GM12874 (cell line): ENCODE data around the gene DMXL2.

ENCODE experiments used
- CTCF ChIP-seq: IDR thresholded peaks from 2 replicates; pipeline ENCODE4 v1.5.1; 2011; ENCODE audit warnings: low read depth, mild to moderate bottlenecking, control low read depth, low read length, moderate library complexity; ENCODE audit not compliant: insufficient read depth

Gene DMXL2

DNA sequence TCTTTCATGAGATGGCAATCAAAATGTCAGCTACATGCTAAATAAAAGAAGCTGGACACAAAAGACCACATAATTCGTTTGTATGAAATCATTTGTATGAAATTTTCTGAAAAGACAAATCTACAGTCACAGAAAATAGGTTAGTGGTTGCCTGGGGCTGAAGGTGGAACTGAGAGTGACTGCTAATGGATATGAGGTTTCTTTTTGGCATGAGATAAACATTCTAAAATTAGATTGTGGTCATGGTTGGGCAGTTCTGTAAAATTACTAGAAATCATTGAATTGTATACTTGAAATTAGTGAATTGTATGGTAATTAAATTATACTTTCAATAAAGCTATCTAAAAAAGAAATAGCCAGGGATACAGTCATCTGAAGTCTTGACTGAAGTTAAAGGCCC is 2.7 kb upstream of the DMXL2 start:
- no peak for TF ChIP-seq CTCF

GRCh38 chr15:51624022-51624421 is 1.5 kb upstream of the DMXL2 start:
- TF ChIP-seq CTCF, result no peak

DNA sequence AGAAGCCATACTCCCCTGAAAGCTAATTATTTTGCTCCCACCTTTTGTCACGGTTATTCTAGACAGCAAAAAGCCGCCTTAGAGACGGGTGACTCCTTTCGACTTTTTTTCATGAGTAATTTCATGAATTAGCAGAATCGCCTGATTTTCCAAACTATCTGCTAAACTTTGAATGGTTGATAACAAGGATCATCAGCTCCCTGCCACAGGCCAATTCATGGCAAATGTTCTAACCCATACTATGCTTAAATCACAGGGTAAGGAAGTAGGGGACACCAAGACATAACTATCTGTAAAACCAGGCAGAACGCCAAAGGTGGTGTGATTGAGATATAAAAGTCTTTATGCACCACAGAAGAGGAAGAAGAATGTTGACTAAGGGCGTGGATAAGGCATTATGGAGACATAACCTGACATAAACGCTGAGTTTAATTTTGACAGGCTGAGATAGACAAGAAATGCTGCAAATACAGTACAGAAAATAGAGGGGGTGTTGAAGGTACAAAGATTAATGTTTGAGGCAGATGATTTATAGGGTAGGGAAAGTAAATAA is 891 bp upstream of the DMXL2 start:
- TF ChIP-seq CTCF, result no peak

DNA sequence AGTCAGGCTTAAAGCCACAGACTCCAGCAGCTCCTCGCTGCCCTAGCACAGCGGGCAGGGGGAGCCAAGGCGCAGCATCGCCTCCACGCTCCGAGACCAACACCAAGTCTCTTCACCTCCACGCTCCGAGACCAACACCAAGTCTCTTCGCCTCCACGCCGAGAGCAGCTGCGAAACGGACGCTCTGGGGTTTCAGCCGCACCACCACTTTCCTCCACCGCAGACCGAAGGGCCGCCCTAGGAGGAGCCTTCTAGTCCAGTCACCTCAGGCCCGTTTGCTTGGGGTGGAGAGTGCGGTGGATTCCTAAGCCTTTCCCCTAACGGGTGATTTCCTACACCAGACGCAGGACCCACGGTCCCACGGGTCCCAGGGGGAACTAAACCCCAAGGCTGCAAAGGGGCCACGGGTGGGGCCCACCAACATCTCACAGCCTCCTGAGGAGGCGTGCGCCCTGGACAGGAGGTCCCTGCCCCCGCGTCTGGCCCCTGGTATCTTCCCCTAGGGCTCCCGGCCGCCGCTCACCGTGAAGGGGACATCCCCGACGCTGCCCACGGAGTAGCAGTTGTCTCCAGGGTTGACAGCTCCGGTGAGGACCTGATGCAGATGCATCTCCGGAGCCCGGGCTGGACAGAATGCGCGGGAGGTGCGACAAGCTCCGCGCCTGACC is 501 bp downstream of the DMXL2 start:
- 0 out of 2 replicates have a peak, but pooled peaks have one; percentile 11 for TF ChIP-seq CTCF

DNA sequence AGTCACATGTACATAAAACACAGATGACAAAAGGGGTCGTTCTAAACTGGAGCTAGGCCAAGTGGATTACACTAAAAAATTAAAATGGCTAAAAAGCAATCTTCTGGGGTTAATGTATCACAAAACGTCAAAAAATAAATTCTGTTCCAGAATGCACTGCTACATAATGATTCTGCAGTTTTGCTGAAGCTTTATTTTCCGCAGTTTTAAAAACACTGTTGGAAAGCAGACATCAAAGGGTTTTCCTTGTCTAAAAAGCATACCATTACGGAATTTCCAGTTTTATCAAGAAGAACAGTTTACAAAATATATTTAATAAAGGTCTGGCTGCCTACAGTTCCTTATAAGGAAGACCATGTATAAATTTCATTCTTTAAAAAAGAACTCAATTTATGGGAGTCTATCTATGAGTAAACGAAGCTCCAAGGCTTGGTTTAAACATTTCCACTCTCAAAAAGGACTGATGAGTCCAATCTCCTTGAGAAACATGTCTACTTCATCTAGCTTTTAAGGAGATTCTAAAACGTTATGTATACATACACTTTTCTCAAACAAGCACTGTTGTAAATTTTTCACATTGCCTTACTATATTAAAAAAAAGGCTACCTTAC is 1.3 kb downstream of the DMXL2 start:
- no peak for TF ChIP-seq CTCF

DNA sequence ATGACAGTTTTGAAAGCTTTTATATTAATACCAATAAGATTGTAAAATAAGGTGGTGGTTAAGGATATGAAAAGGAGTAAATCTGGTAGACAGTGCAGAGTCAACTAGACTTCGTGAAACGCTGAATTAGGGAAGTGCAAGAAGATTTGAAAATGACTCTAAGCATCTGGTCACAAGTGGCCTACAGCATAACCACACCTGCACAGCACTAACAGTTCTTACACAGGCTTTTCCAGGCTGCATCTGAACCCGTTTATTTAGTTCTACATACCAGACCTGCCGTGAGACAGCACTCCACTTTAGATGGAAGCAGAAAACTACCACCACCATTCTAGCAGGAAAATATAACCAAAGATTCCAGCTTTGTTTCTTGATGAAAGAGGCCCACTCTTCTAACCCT is 1.9 kb downstream of the DMXL2 start:
- TF ChIP-seq CTCF, result no peak

DNA sequence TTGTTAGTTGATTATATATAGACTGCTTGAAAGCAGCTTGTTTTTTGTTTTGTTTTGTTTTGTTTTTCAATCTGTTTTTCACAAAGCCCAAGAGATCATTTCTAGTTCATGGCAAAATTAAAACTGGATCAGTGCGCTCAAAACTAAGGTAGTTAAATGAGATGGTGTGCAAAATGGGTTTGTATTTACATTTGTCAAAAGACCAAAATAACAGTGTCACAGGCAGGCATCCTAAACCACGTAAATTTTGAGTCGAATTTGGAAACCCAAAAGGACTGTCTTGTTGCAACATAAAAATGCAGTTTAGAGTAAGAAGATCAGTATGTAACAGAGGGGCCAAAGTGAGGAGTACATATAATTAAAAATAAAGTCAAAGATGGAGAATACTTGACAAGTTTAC is 2.4 kb downstream of the DMXL2 start:
- TF ChIP-seq CTCF, result no peak
